ENCODE results near the gene CCER1. TPM values are rescaled to one million over a fixed set of nuclear protein-coding genes. Genes with fewer than 3 reads are reported as not detected.

The CCER1 gene
- polyA plus RNA-seq, 3 donors, result not detected

- Histone ChIP-seq H3K4me2 (replicated peaks; ENCODE audit: extremely low read depth, low read length, poor library complexity, severe bottlenecking) (no peak overlapping the region), H3K9me3 (replicated peaks in 1 of 2; ENCODE audit: control insufficient read depth in 1 of 2, insufficient read depth in 1 of 2, low read length in 2 of 2) (no peaks in the 10 kb centered on the region), H3K27ac (ENCODE audit: low read depth in 1 of 2, low read length in 2 of 2) (no peak overlapping the region), H3K27me3 (ENCODE audit: control insufficient read depth in 2 of 2, insufficient read depth in 2 of 2, low read length in 2 of 2) (no peaks in the 10 kb centered on the region), H3K4me3 (replicated peaks in 1 of 3; ENCODE audit: low read depth in 2 of 3, low read length in 3 of 3) (no peak overlapping the region), H2AFZ (ENCODE audit: insufficient read depth, low read depth, low read length, poor library complexity, severe bottlenecking) (no peak overlapping the region), H3K9ac (ENCODE audit: insufficient read depth, low read length, poor library complexity, severe bottlenecking) (no peak overlapping the region), H4K20me1 (ENCODE audit: insufficient read depth, low read length) (no peaks in the 10 kb centered on the region), H3K36me3 (replicated peaks in 1 of 2; ENCODE audit: control insufficient read depth in 1 of 2, insufficient read depth in 2 of 2, low read length in 2 of 2) (no peaks in the 10 kb centered on the region), H3K79me2 (ENCODE audit: insufficient read depth, low read length) (no peaks in the 10 kb centered on the region), H3K4me1 (ENCODE audit: control insufficient read depth in 1 of 2, insufficient read depth in 2 of 2, low read length in 2 of 2) (no peaks in the 10 kb centered on the region)
- no peaks in the 10 kb centered on the region for H3K27me3 Mint-ChIP-seq (ENCODE audit: low read depth in 3 of 3)
- no peak overlapping the region for H3K4me3 Mint-ChIP-seq
- 84% methylated on average over 2 of the region's 3 CpGs for WGBS (ENCODE audit: insufficient coverage)
- no peak for TF ChIP-seq CTCF (IDR thresholded peaks at IDR 0.05)
- DNase-seq, result no peak
- H3K27ac Mint-ChIP-seq, result no peak overlapping the region
- intact Hi-C loops (cut with micrococcal nuclease), result no loop called here
- no peaks in the 10 kb centered on the region for H3K9me3 Mint-ChIP-seq
- H3K4me1 Mint-ChIP-seq, result no peaks in the 10 kb centered on the region
- no peaks in the 10 kb centered on the region for H3K36me3 Mint-ChIP-seq
Measured at GRCh38 chr12:90991952-90992465, 37.0 kb upstream of the CCER1 start.

GRCh38 chr12:90990611-90991010, 35.6 kb upstream of the CCER1 start:
- no peak overlapping the region for H3K27ac ChIP-seq (ENCODE audit: low read depth in 1 of 2, low read length in 2 of 2)
- no CpG with 5 or more reads among the region's 3 CpGs for WGBS (ENCODE audit: insufficient coverage)

More at GRCh38 chr12:90990611-90991010, 35.6 kb upstream of the CCER1 start:
- Histone ChIP-seq H3K27me3 (ENCODE audit: control insufficient read depth in 2 of 2, insufficient read depth in 2 of 2, low read length in 2 of 2) (no peaks in the 10 kb centered on the region), H3K79me2 (ENCODE audit: insufficient read depth, low read length) (no peaks in the 10 kb centered on the region), H3K4me2 (replicated peaks; ENCODE audit: extremely low read depth, low read length, poor library complexity, severe bottlenecking) (no peak overlapping the region), H3K4me1 (ENCODE audit: control insufficient read depth in 1 of 2, insufficient read depth in 2 of 2, low read length in 2 of 2) (no peaks in the 10 kb centered on the region), H3K9ac (ENCODE audit: insufficient read depth, low read length, poor library complexity, severe bottlenecking) (no peak overlapping the region), H4K20me1 (ENCODE audit: insufficient read depth, low read length) (no peaks in the 10 kb centered on the region), H3K36me3 (replicated peaks in 1 of 2; ENCODE audit: control insufficient read depth in 1 of 2, insufficient read depth in 2 of 2, low read length in 2 of 2) (no peaks in the 10 kb centered on the region), H3K9me3 (replicated peaks in 1 of 2; ENCODE audit: control insufficient read depth in 1 of 2, insufficient read depth in 1 of 2, low read length in 2 of 2) (no peaks in the 10 kb centered on the region), H3K4me3 (replicated peaks in 1 of 3; ENCODE audit: low read depth in 2 of 3, low read length in 3 of 3) (no peak overlapping the region), H2AFZ (ENCODE audit: insufficient read depth, low read depth, low read length, poor library complexity, severe bottlenecking) (no peak overlapping the region)
- Mint-ChIP-seq H3K27me3 (ENCODE audit: low read depth in 3 of 3) (no peaks in the 10 kb centered on the region), H3K4me1 (no peaks in the 10 kb centered on the region), H3K27ac (no peak overlapping the region), H3K4me3 (no peak overlapping the region), H3K9me3 (peaks cover 0 to 5% (median 2%) of the 10 kb centered on the region in 7 donors), H3K36me3 (no peaks in the 10 kb centered on the region)
- intact Hi-C loops (cut with micrococcal nuclease), result no loop called here
- TF ChIP-seq CTCF (IDR thresholded peaks at IDR 0.05), result no peak
- DNase-seq, result no peak
